ENCODE data around the gene KCNC3. TPM values are rescaled to one million over a fixed set of nuclear protein-coding genes. Genes with fewer than 3 reads are reported as not detected.
A peak's percentile ranks its signal among the peaks of the same experiment; 100 is the strongest.

KCNC3 gene
- total and polyA plus RNA-seq, 2 experiments from 2014 or later, result 0.40 to 1.6 TPM

- H3K4me2 ChIP-seq, result peak overlapping the region; percentile 57
Observed at GRCh38 chr19:50313812-50314536, 15.2 kb downstream of the KCNC3 start.

DNA sequence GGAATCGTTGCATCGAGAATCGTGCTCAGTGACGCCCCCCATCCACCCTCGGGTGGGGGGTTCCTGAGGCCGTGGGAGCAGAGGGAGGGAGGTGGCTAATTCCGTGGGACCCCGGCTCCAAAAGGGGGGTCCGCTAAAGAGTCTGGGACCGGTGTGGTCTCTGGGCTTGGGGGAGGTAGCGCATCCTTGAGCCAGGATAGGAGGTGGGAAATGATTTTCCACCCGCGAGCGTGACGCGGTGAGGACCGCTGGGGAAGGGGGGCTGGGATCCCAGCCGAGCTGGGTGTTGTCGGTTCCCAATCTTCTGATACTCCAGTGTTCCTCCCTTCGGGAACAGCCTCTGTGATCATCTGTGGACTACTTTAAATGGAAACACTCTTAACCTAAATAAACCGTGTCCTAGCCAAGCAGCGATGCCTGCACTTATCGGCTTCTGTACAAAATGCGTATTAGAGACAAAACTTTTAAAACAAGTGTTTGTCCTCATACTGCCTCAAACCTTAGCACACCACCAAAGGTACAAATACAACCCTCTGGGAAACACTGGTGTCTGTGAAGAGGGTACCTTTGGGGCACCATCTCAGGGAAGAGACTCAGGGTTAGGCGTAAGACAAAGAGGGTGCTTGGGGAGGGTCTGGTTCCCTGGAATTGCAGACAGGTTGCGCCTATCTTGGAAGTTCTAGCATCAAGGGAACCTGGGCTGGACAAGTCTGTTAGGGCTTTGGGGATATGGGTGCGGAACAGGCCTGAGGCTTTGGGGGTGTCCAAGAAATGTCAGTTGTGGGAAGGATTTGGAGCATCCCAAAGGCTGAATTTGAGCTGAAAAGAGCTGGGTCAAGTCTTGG, 16.0 kb downstream of the KCNC3 start:
- no peak overlapping the region for H2AFZ ChIP-seq
- H3K27me3 ChIP-seq, result peaks cover 50% of the 10 kb centered on the region
- H3K9me2 ChIP-seq (replicated peaks; ENCODE audit: insufficient read depth), result no peaks in the 10 kb centered on the region
- no peaks in the 10 kb centered on the region for H3K79me2 ChIP-seq
- WGBS (ENCODE audit: low lambda C conversion rate, missing lambda C conversion rate), result 15% methylated on average over 27 of the region's 27 CpGs
- H3K36me3 ChIP-seq (replicated peaks; ENCODE audit: insufficient read depth, low read depth), result no peaks in the 10 kb centered on the region
- no peak for TF ChIP-seq EZH2 (IDR thresholded peaks at IDR 0.05; ENCODE audit: borderline replicate concordance)
- no peak for TF ChIP-seq CTCF (IDR thresholded peaks at IDR 0.05; ENCODE audit: poor library complexity)
- TF ChIP-seq EZH2phosphoT487 (IDR thresholded peaks at IDR 0.05; ENCODE audit: low read depth, severe bottlenecking, unreplicated experiment), result no peak
- H3K9me3 ChIP-seq (ENCODE audit: low read depth), result no peaks in the 10 kb centered on the region
- H3K4me3 ChIP-seq, result no peak overlapping the region
- no peak overlapping the region for H3K27ac ChIP-seq
- no peaks in the 10 kb centered on the region for H3K4me1 ChIP-seq (ENCODE audit: insufficient read depth)
- no peak for DNase-seq (ENCODE audit: low spot score)
- H3K4me2 ChIP-seq, result peak overlapping the region; percentile 78
- H4K20me1 ChIP-seq (ENCODE audit: insufficient read depth, poor library complexity, severe bottlenecking), result no peaks in the 10 kb centered on the region

More at GRCh38 chr19:50313812-50314536, 15.2 kb downstream of the KCNC3 start:
- H3K27me3 ChIP-seq, result peaks cover 50% of the 10 kb centered on the region
- WGBS (ENCODE audit: low lambda C conversion rate, missing lambda C conversion rate), result 3% methylated on average over 17 of the region's 20 CpGs
- H3K79me2 ChIP-seq, result no peaks in the 10 kb centered on the region
- no peaks in the 10 kb centered on the region for H3K9me2 ChIP-seq (replicated peaks; ENCODE audit: insufficient read depth)
- no peak overlapping the region for H2AFZ ChIP-seq
- H3K9me3 ChIP-seq (ENCODE audit: low read depth), result no peaks in the 10 kb centered on the region
- H3K4me3 ChIP-seq, result no peak overlapping the region
- no peak overlapping the region for H3K27ac ChIP-seq
- peak; percentile 45 for DNase-seq (ENCODE audit: low spot score)
- no peaks in the 10 kb centered on the region for H3K36me3 ChIP-seq (replicated peaks; ENCODE audit: insufficient read depth, low read depth)
- no peaks in the 10 kb centered on the region for H4K20me1 ChIP-seq (ENCODE audit: insufficient read depth, poor library complexity, severe bottlenecking)
- H3K4me1 ChIP-seq (ENCODE audit: insufficient read depth), result no peaks in the 10 kb centered on the region
- TF ChIP-seq CTCF (IDR thresholded peaks at IDR 0.05; ENCODE audit: poor library complexity), result no peak
- peak; percentile 71 for TF ChIP-seq EZH2phosphoT487 (IDR thresholded peaks at IDR 0.05; ENCODE audit: low read depth, severe bottlenecking, unreplicated experiment)
- no peak for TF ChIP-seq EZH2 (IDR thresholded peaks at IDR 0.05; ENCODE audit: borderline replicate concordance)

GRCh38 chr19:50311723-50312635, 17.2 kb downstream of the KCNC3 start:
- Histone ChIP-seq H2AFZ (no peak overlapping the region), H3K4me3 (no peak overlapping the region), H3K27me3 (peaks cover 44% of the 10 kb centered on the region), H3K4me2 (peak overlapping the region; percentile 78), H4K20me1 (ENCODE audit: insufficient read depth, poor library complexity, severe bottlenecking) (no peaks in the 10 kb centered on the region), H3K36me3 (replicated peaks; ENCODE audit: insufficient read depth, low read depth) (no peaks in the 10 kb centered on the region), H3K9me3 (ENCODE audit: low read depth) (no peaks in the 10 kb centered on the region), H3K79me2 (no peaks in the 10 kb centered on the region), H3K27ac (no peak overlapping the region), H3K4me1 (ENCODE audit: insufficient read depth) (no peaks in the 10 kb centered on the region), H3K9me2 (replicated peaks; ENCODE audit: insufficient read depth) (no peaks in the 10 kb centered on the region)
- DNase-seq (ENCODE audit: low spot score), result peak; percentile 62
- no peak for TF ChIP-seq CTCF (IDR thresholded peaks at IDR 0.05; ENCODE audit: poor library complexity)
- TF ChIP-seq EZH2 (IDR thresholded peaks at IDR 0.05; ENCODE audit: borderline replicate concordance), result peak; percentile 20
- WGBS (ENCODE audit: low lambda C conversion rate, missing lambda C conversion rate), result 6% methylated on average over 27 of the region's 42 CpGs
